ENCODE measurements around the gene PITPNB. TPM values are rescaled to one million over a fixed set of nuclear protein-coding genes. Genes with fewer than 3 reads are reported as not detected.

Gene PITPNB
- total RNA-seq, 1 experiment from 2014 or later, result 82.6 TPM

- Histone ChIP-seq H3K79me2 (ENCODE audit: insufficient read depth, low read length) (no peaks in the 10 kb centered on the region), H3K36me3 (ENCODE audit: control insufficient read depth in 1 of 2, insufficient read depth in 2 of 2, low read length in 2 of 2) (no peaks in the 10 kb centered on the region), H3K9me3 (ENCODE audit: control insufficient read depth in 1 of 2, insufficient read depth in 1 of 2, low read depth in 1 of 2, low read length in 2 of 2) (no peaks in the 10 kb centered on the region), H3K9me2 (ENCODE audit: insufficient read depth) (no peaks in the 10 kb centered on the region), H4K20me1 (ENCODE audit: insufficient read depth) (no peaks in the 10 kb centered on the region), H2AFZ (ENCODE audit: low read depth, low read length, poor library complexity, severe bottlenecking) (no peak overlapping the region), H3K4me1 (ENCODE audit: control insufficient read depth in 1 of 2, insufficient read depth in 2 of 2, low read length in 2 of 2) (no peaks in the 10 kb centered on the region), H3K9ac (ENCODE audit: low read length) (no peak overlapping the region), H3K27me3 (ENCODE audit: insufficient read depth, low read length) (no peaks in the 10 kb centered on the region), H3K27ac (ENCODE audit: low read depth, low read length) (no peak overlapping the region), H3K4me3 (replicated peaks in 1 of 2; ENCODE audit: low read depth in 1 of 2, low read length in 2 of 2) (no peak overlapping the region), H3K4me2 (ENCODE audit: low read length) (no peak overlapping the region)
- DNase-seq (ENCODE audit: low read depth, low spot score) (no peak), ATAC-seq (no peak)
- intact Hi-C loops (cut with micrococcal nuclease), result no loop called here
- POLR2A ChIA-PET, result no interaction called here
- CTCF ChIA-PET, result no interaction called here
- no TSS peak for BruUV-seq (replicated peaks)
- TF ChIP-seq ZFX (IDR thresholded peaks at IDR 0.05) (no peak), SRF (IDR thresholded peaks at IDR 0.05; ENCODE audit: low read depth) (no peak), RAD21 (IDR thresholded peaks at IDR 0.05; ENCODE audit: low read depth) (no peak), CBX3 (IDR thresholded peaks at IDR 0.05; ENCODE audit: low read depth) (no peak), MAX (IDR thresholded peaks at IDR 0.05) (no peak), SP1 (IDR thresholded peaks at IDR 0.05; ENCODE audit: low read depth) (no peak), EGR1 (IDR thresholded peaks at IDR 0.05; ENCODE audit: low read depth) (no peak), CEBPB (IDR thresholded peaks at IDR 0.05; ENCODE audit: low read depth) (no peak), POLR2AphosphoS5 (IDR thresholded peaks at IDR 0.05; ENCODE audit: low read depth, low read length) (no peak), ATF3 (IDR thresholded peaks at IDR 0.05) (no peak), ELF1 (IDR thresholded peaks at IDR 0.05; ENCODE audit: borderline replicate concordance, low read depth) (no peak)
- RAD21 ChIA-PET (ENCODE audit: low non-redundant PET in 1 of 2, low total read pairs in 2 of 2, uncharacterized antibody in 2 of 2, unreplicated experiment in 2 of 2), result no interaction called here
Observed at GRCh38 chr22:27810609-27811151, 108.4 kb downstream of the PITPNB start.

Measured in HCT116 (cell line).